DOHH2 (cell line): ENCODE data around the gene ZFPL1.

ENCODE experiments used
- H3F3A ChIP-seq: fragments of 200-600 bp; sonication (generic), shearing (Covaris generic); 2 replicates; pipeline ENCODE4 v1.6.0; 2016; ENCODE audit warnings: antibody characterized with exemption, mild to moderate bottlenecking; ENCODE audit not compliant: control insufficient read depth, insufficient read depth
- H3K27ac ChIP-seq: fragments of 200-600 bp; sonication (generic); 2 replicates; pipeline ENCODE4 v1.5.1; 2014; ENCODE audit warnings: low read depth, mild to moderate bottlenecking, low read length, moderate library complexity
- H3K27me3 ChIP-seq: fragments of 200-600 bp; sonication (generic); 2 replicates; pipeline ENCODE4 v1.6.1; 2014; ENCODE audit warnings: mild to moderate bottlenecking, low read length, mixed read lengths; ENCODE audit not compliant: control insufficient read depth
- H3K36me3 ChIP-seq: fragments of 200-600 bp; sonication (generic); 2 replicates; pipeline ENCODE4 v1.6.1; 2014; ENCODE audit warnings: mild to moderate bottlenecking, low read length, moderate library complexity, mixed read lengths; ENCODE audit not compliant: control insufficient read depth
- H3K4me1 ChIP-seq: fragments of 200-600 bp; sonication (generic); 2 replicates; pipeline ENCODE4 v1.6.1; 2014; ENCODE audit warnings: mild to moderate bottlenecking, low read length, mixed read lengths; ENCODE audit not compliant: control insufficient read depth
- H3K4me2 ChIP-seq: fragments of 200-600 bp; sonication (generic); 2 replicates; pipeline ENCODE4 v1.6.0; 2014; ENCODE audit warnings: mild to moderate bottlenecking, low read length, moderate library complexity
- H3K4me3 ChIP-seq: fragments of 200-600 bp; sonication (generic); 2 replicates; pipeline ENCODE4 v1.5.1; 2014; ENCODE audit warnings: mild to moderate bottlenecking, low read length, mixed read lengths
- H3K79me2 ChIP-seq: fragments of 200-600 bp; sonication (generic); 2 replicates; pipeline ENCODE4 v1.6.1; 2014; ENCODE audit warnings: mild to moderate bottlenecking, low read length, mixed read lengths; ENCODE audit not compliant: control insufficient read depth
- H3K9me2 ChIP-seq: fragments of 200-600 bp; sonication (generic); replicated peaks from 2 replicates; pipeline ENCODE4 v1.6.1; 2014; ENCODE audit warnings: mild to moderate bottlenecking, low read length, mixed read lengths; ENCODE audit not compliant: control insufficient read depth
- H3K9me3 ChIP-seq: fragments of 200-600 bp; sonication (generic); 2 replicates; pipeline ENCODE4 v1.6.1; 2014; ENCODE audit warnings: antibody characterized with exemption, low read length, mixed read lengths; ENCODE audit not compliant: control insufficient read depth, insufficient read depth
- H4K20me1 ChIP-seq: fragments of 200-600 bp; sonication (generic); 2 replicates; pipeline ENCODE4 v1.6.0; 2014; ENCODE audit warnings: low read depth, mild to moderate bottlenecking, antibody characterized with exemption, low read length, moderate library complexity; ENCODE audit not compliant: control insufficient read depth, insufficient read depth
- CTCF ChIP-seq: fragments of 200-600 bp; sonication (generic); IDR thresholded peaks from one replicate; pipeline ENCODE4 v1.5.1; 2014; ENCODE audit warnings: antibody characterized with exemption, mild to moderate bottlenecking, low read depth, low read length; ENCODE audit not compliant: poor library complexity, severe bottlenecking
- EZH2phosphoT487 ChIP-seq: fragments of 200-600 bp; sonication (generic); IDR thresholded peaks from 2 replicates; pipeline ENCODE4 v1.6.1; 2017; ENCODE audit warnings: borderline replicate concordance, mild to moderate bottlenecking, antibody characterized with exemption, low read length, moderate library complexity, mixed read lengths

The ZFPL1 gene

GRCh38 chr11:65133724-65134123, 49.7 kb downstream of the ZFPL1 start:
- Histone ChIP-seq H3F3A (peaks cover 43% of the 10 kb centered on the region), H3K9me2 (no peaks in the 10 kb centered on the region), H3K4me2 (peak overlapping the region; percentile 99), H4K20me1 (peaks cover 23% of the 10 kb centered on the region; the same call in 1 of the 2 replicates), H3K9me3 (no peaks in the 10 kb centered on the region), H3K4me3 (peak overlapping the region; percentile 99), H3K79me2 (peaks cover 58% of the 10 kb centered on the region), H3K27me3 (no peaks in the 10 kb centered on the region), H3K4me1 (peaks cover 54% of the 10 kb centered on the region), H3K27ac (peak overlapping the region; percentile 100), H3K36me3 (peaks cover 54% of the 10 kb centered on the region)
- TF ChIP-seq EZH2phosphoT487 (no peak), CTCF (no peak)

GRCh38 chr11:65134240-65134951, 50.4 kb downstream of the ZFPL1 start, which contains the start of gene SYVN1:
SYVN1 (minus strand) TSS chr11:65134519; CDS start chr11:65133601, 918 bp downstream.
- H3K36me3 ChIP-seq: peaks cover 47% of the 10 kb centered on the region
- H4K20me1 ChIP-seq: peaks cover 18% of the 10 kb centered on the region; the same call in 1 of the 2 replicates
- peak within 1 kb of the TSS; percentile 99 for H3K4me2 ChIP-seq
- peak within 1 kb of the TSS; percentile 100 for H3K27ac ChIP-seq
- H3K9me2 ChIP-seq: no peaks in the 10 kb centered on the region
- TF ChIP-seq EZH2phosphoT487 (no peak), CTCF (no peak)
- H3K27me3 ChIP-seq: no peaks in the 10 kb centered on the region
- H3K9me3 ChIP-seq: no peaks in the 10 kb centered on the region
- peaks cover 58% of the 10 kb centered on the region for H3K79me2 ChIP-seq
- peak within 1 kb of the TSS; percentile 99 for H3K4me3 ChIP-seq
- peaks cover 36% of the 10 kb centered on the region for H3F3A ChIP-seq
- peaks cover 50% of the 10 kb centered on the region for H3K4me1 ChIP-seq

- H3K9me2 ChIP-seq: no peaks in the 10 kb centered on the region
- H3K4me3 ChIP-seq: peak overlapping the region; percentile 99
- peaks cover 43% of the 10 kb centered on the region for H3K4me1 ChIP-seq
- H3F3A ChIP-seq: peaks cover 29% of the 10 kb centered on the region
- peak overlapping the region; percentile 99 for H3K4me2 ChIP-seq
- peaks cover 12% of the 10 kb centered on the region; the same call in 1 of the 2 replicates for H4K20me1 ChIP-seq
- H3K79me2 ChIP-seq: peaks cover 51% of the 10 kb centered on the region
- H3K27me3 ChIP-seq: no peaks in the 10 kb centered on the region
- H3K27ac ChIP-seq: peak overlapping the region; percentile 100
- no peak for TF ChIP-seq CTCF
- TF ChIP-seq EZH2phosphoT487: no peak
- no peaks in the 10 kb centered on the region for H3K9me3 ChIP-seq
- peaks cover 40% of the 10 kb centered on the region for H3K36me3 ChIP-seq
These were observed 51.1 kb downstream of the ZFPL1 start for GRCh38 chr11:65134952-65135632.
